Thyroid gland (tissue), 4 donors: ENCODE results near the gene SNX11. TPM values are rescaled to one million over a fixed set of nuclear protein-coding genes. Genes with fewer than 3 reads are reported as not detected.

ENCODE experiments used
- DNase-seq, 2 donors: peaks; one replicate each; pipeline ENCODE4 v3.0.0-alpha.2; 2019
- H3K27ac ChIP-seq, 3 donors: fragments of 200-600 bp; sonication (generic); 1 replicate in 2 of 3; 2 replicates in 1 of 3; pipeline ENCODE4 v1.5.1; 2016 to 2019; ENCODE audit warnings: mild to moderate bottlenecking in 1 of 3, moderate library complexity in 1 of 3
- H3K27me3 ChIP-seq: fragments of 200-600 bp; sonication (generic); one replicate; pipeline ENCODE4 v1.5.1; 2019
- H3K36me3 ChIP-seq, 2 donors: fragments of 200-600 bp; sonication (generic); one replicate each; pipeline ENCODE4 v1.5.1; 2016 to 2019
- H3K4me1 ChIP-seq, 2 donors: fragments of 200-600 bp; sonication (generic); one replicate each; pipeline ENCODE4 v1.5.1; 2017 to 2019
- H3K4me3 ChIP-seq, 3 donors: fragments of 200-600 bp; sonication (generic); replicated peaks in 1 of 3; 1 replicate in 2 of 3; 2 replicates in 1 of 3; pipeline ENCODE4 v1.5.1; 2016; ENCODE audit warnings: mild to moderate bottlenecking in 1 of 3
- H3K9me3 ChIP-seq: fragments of 200-600 bp; sonication (generic); one replicate; pipeline ENCODE4 v1.5.1; 2017
- CTCF ChIP-seq, 6 experiments: fragments of 200-600 bp in 3 of 6; fragments of 450-650 bp in 3 of 6; sonication (generic) in 3 of 6; IDR thresholded peaks; one replicate each; pipeline ENCODE4 v1.5.1; 2016 to 2019; ENCODE audit warnings: antibody characterized with exemption in 6 of 6, mild to moderate bottlenecking in 2 of 6, inconsistent platforms in 1 of 6, moderate library complexity in 1 of 6
- POLR2A ChIP-seq, 2 donors: fragments of 450-650 bp; IDR thresholded peaks; one replicate each; pipeline ENCODE4 v1.6.1; 2017; ENCODE audit warnings: antibody characterized with exemption in 2 of 2, mild to moderate bottlenecking in 2 of 2, moderate library complexity in 1 of 2
- WGBS, 2 donors: methylation state at CpG; one replicate each; pipeline ENCODE4 v1.1.5; 2017; 5-methylcytosine and 5-hydroxymethylcytosine counted together
- intact Hi-C: fragments of 100-400 bp; cut with DNase I; formaldehyde crosslinking; loops from one replicate; pipeline ENCODE4 v1.15.1; 2023
- total RNA-seq, 4 donors: library from RNA; depleted of rRNA; stranded (reverse); fragments of >200 nt; gene quantifications; one replicate each; pipeline ENCODE4 v1.2.3, GENCODE V29; 2016

SNX11 gene
- total RNA-seq, 4 donors from 2014 or later, result 20.3 to 23.4 (median 22.0) TPM

GRCh38 chr17:48153691-48154358 lies 46.3 kb downstream of the SNX11 start:
- Histone ChIP-seq H3K9me3 (no peaks in the 10 kb centered on the region), H3K4me1 (no peaks in the 10 kb centered on the region), H3K4me3 (no peak overlapping the region), H3K27ac (no peak overlapping the region), H3K36me3 (no peaks in the 10 kb centered on the region), H3K27me3 (no peaks in the 10 kb centered on the region)
- WGBS, 2 donors, result 52 to 54% methylated on average over 6 of the region's 6 CpGs
- intact Hi-C loops, result no loop called here
- DNase-seq, result peak in 1 of 2 donors; percentile 5
- TF ChIP-seq POLR2A (IDR thresholded peaks at IDR 0.05) (no peak), CTCF (IDR thresholded peaks at IDR 0.05) (peak in 3 of 6 experiments; percentile 30 to 50 (median 44))

GRCh38 chr17:48155889-48156611 lies 48.5 kb downstream of the SNX11 start:
- no peaks in the 10 kb centered on the region for H3K27me3 ChIP-seq
- intact Hi-C loops, result no loop called here
- no peak overlapping the region for H3K4me3 ChIP-seq
- no peak overlapping the region for H3K27ac ChIP-seq
- DNase-seq, result no peak
- no peaks in the 10 kb centered on the region for H3K36me3 ChIP-seq
- WGBS, 2 donors, result 44 to 55% methylated on average over 21 of the region's 21 CpGs
- H3K4me1 ChIP-seq, result peaks cover 6% of the 10 kb centered on the region in 2 donors
- TF ChIP-seq POLR2A (IDR thresholded peaks at IDR 0.05) (no peak), CTCF (IDR thresholded peaks at IDR 0.05) (no peak)
- no peaks in the 10 kb centered on the region for H3K9me3 ChIP-seq

GRCh38 chr17:48159232-48159631 lies 51.7 kb downstream of the SNX11 start:
- intact Hi-C loops, result no loop called here
- Histone ChIP-seq H3K36me3 (no peaks in the 10 kb centered on the region), H3K4me1 (peaks cover 6% of the 10 kb centered on the region in 2 donors), H3K4me3 (no peak overlapping the region), H3K27me3 (no peaks in the 10 kb centered on the region), H3K27ac (no peak overlapping the region), H3K9me3 (no peaks in the 10 kb centered on the region)
- TF ChIP-seq CTCF (IDR thresholded peaks at IDR 0.05) (no peak), POLR2A (IDR thresholded peaks at IDR 0.05) (no peak)
- 86 to 93% methylated on average over 4 of the region's 4 CpGs for WGBS, 2 donors
- DNase-seq, result no peak

GRCh38 chr17:48160177-48161081 lies 52.9 kb downstream of the SNX11 start:
- Histone ChIP-seq H3K4me1 (peaks cover 6% of the 10 kb centered on the region in 2 donors), H3K9me3 (no peaks in the 10 kb centered on the region), H3K4me3 (no peak overlapping the region), H3K27ac (peak overlapping the region in 1 of 3 donors; percentile 27), H3K27me3 (no peaks in the 10 kb centered on the region), H3K36me3 (no peaks in the 10 kb centered on the region)
- TF ChIP-seq CTCF (IDR thresholded peaks at IDR 0.05) (no peak), POLR2A (IDR thresholded peaks at IDR 0.05) (no peak)
- 36 to 46% methylated on average over 5 of the region's 5 CpGs for WGBS, 2 donors
- DNase-seq, result peak; percentile 9 to 21
- intact Hi-C loops, result no loop called here
